IPS-20b (cell line): ENCODE measurements around the gene HNF1B.

Experiments used
- H3K27ac ChIP-seq: one replicate; pipeline ENCODE4 v1.5.1; 2013; ENCODE audit warnings: low read length
- H3K27me3 ChIP-seq: 2 replicates; pipeline ENCODE4 v1.6.1; 2013; ENCODE audit warnings: mild to moderate bottlenecking, low read length, inconsistent platforms; ENCODE audit not compliant: insufficient read depth
- H3K36me3 ChIP-seq: 2 replicates; pipeline ENCODE4 v1.6.1; 2013; ENCODE audit warnings: low read depth, mild to moderate bottlenecking, inconsistent platforms, low read length, moderate library complexity; ENCODE audit not compliant: insufficient read depth
- H3K4me1 ChIP-seq: 2 replicates; pipeline ENCODE4 v1.6.1; 2013; ENCODE audit warnings: mild to moderate bottlenecking, control low read depth, inconsistent platforms, low read length, moderate library complexity; ENCODE audit not compliant: insufficient read depth
- H3K4me3 ChIP-seq: 2 replicates; pipeline ENCODE4 v1.5.1; 2013; ENCODE audit warnings: mild to moderate bottlenecking, low read length, inconsistent platforms
- H3K9ac ChIP-seq: 2 replicates; pipeline ENCODE4 v1.6.1; 2013; ENCODE audit warnings: low read depth, mild to moderate bottlenecking, inconsistent platforms, low read length, moderate library complexity
- H3K9me3 ChIP-seq: 2 replicates; pipeline ENCODE4 v1.6.1; 2013; ENCODE audit warnings: mild to moderate bottlenecking, low read depth, low read length, inconsistent platforms; ENCODE audit not compliant: insufficient read depth

Gene HNF1B

GRCh38 chr17:37676115-37676925 is 68.5 kb downstream of the HNF1B start:
- no peaks in the 10 kb centered on the region for H3K36me3 ChIP-seq
- no peaks in the 10 kb centered on the region; the same call in 1 of the 2 replicates for H3K9me3 ChIP-seq
- no peak overlapping the region for H3K27ac ChIP-seq
- H3K27me3 ChIP-seq: no peaks in the 10 kb centered on the region
- H3K4me3 ChIP-seq: no peak overlapping the region
- H3K9ac ChIP-seq: no peak overlapping the region
- no peaks in the 10 kb centered on the region for H3K4me1 ChIP-seq

GRCh38 chr17:37674511-37674910 is 70.3 kb downstream of the HNF1B start:
- H3K9ac ChIP-seq: no peak overlapping the region
- H3K4me3 ChIP-seq: no peak overlapping the region
- no peaks in the 10 kb centered on the region for H3K4me1 ChIP-seq
- H3K36me3 ChIP-seq: no peaks in the 10 kb centered on the region
- no peaks in the 10 kb centered on the region for H3K27me3 ChIP-seq
- no peaks in the 10 kb centered on the region; the same call in 1 of the 2 replicates for H3K9me3 ChIP-seq
- H3K27ac ChIP-seq: no peak overlapping the region

- no peak overlapping the region for H3K4me3 ChIP-seq
- H3K4me1 ChIP-seq: no peaks in the 10 kb centered on the region
- no peaks in the 10 kb centered on the region for H3K27me3 ChIP-seq
- no peak overlapping the region for H3K27ac ChIP-seq
- no peak overlapping the region for H3K9ac ChIP-seq
- H3K9me3 ChIP-seq: no peaks in the 10 kb centered on the region; the same call in 1 of the 2 replicates
- no peaks in the 10 kb centered on the region for H3K36me3 ChIP-seq
These were observed 71.5 kb downstream of the HNF1B start for GRCh38 chr17:37673386-37673785.

GRCh38 chr17:37672548-37673078 is 72.2 kb downstream of the HNF1B start:
- H3K9ac ChIP-seq: no peak overlapping the region

GRCh38 chr17:37671824-37672547 is 72.9 kb downstream of the HNF1B start:
- Histone ChIP-seq H3K27ac (no peak overlapping the region), H3K36me3 (no peaks in the 10 kb centered on the region), H3K27me3 (no peaks in the 10 kb centered on the region), H3K4me1 (no peaks in the 10 kb centered on the region), H3K9ac (no peak overlapping the region), H3K9me3 (no peaks in the 10 kb centered on the region), H3K4me3 (no peak overlapping the region)

More at GRCh38 chr17:37672548-37673078, 72.2 kb downstream of the HNF1B start:
- no peak overlapping the region for H3K27ac ChIP-seq
- H3K36me3 ChIP-seq: no peaks in the 10 kb centered on the region
- H3K4me1 ChIP-seq: no peaks in the 10 kb centered on the region
- H3K4me3 ChIP-seq: no peak overlapping the region
- no peaks in the 10 kb centered on the region for H3K27me3 ChIP-seq
- H3K9me3 ChIP-seq: no peaks in the 10 kb centered on the region

- Histone ChIP-seq H3K36me3 (no peaks in the 10 kb centered on the region), H3K27me3 (no peaks in the 10 kb centered on the region), H3K9me3 (no peaks in the 10 kb centered on the region), H3K27ac (no peak overlapping the region), H3K4me3 (no peak overlapping the region), H3K4me1 (no peaks in the 10 kb centered on the region), H3K9ac (no peak overlapping the region)
These were observed 73.6 kb downstream of the HNF1B start for GRCh38 chr17:37671028-37671823.

GRCh38 chr17:37667039-37667438 is 77.8 kb downstream of the HNF1B start:
- Histone ChIP-seq H3K27ac (no peak overlapping the region), H3K36me3 (no peaks in the 10 kb centered on the region), H3K9me3 (no peaks in the 10 kb centered on the region), H3K4me1 (peaks cover 7% of the 10 kb centered on the region; the same call in 1 of the 2 replicates), H3K27me3 (no peaks in the 10 kb centered on the region), H3K9ac (no peak overlapping the region), H3K4me3 (no peak overlapping the region)

GRCh38 chr17:37664214-37664613 is 80.6 kb downstream of the HNF1B start:
- no peaks in the 10 kb centered on the region for H3K36me3 ChIP-seq
- H3K9ac ChIP-seq: no peak overlapping the region
- H3K9me3 ChIP-seq: no peaks in the 10 kb centered on the region
- peaks cover 9% of the 10 kb centered on the region for H3K27me3 ChIP-seq
- no peak overlapping the region for H3K4me3 ChIP-seq
- no peak overlapping the region for H3K27ac ChIP-seq
- H3K4me1 ChIP-seq: peaks cover 7% of the 10 kb centered on the region; the same call in 1 of the 2 replicates

GRCh38 chr17:37662353-37662752 is 82.5 kb downstream of the HNF1B start:
- H3K36me3 ChIP-seq: no peaks in the 10 kb centered on the region
- H3K27me3 ChIP-seq: peaks cover 9% of the 10 kb centered on the region
- H3K9ac ChIP-seq: no peak overlapping the region
- H3K4me3 ChIP-seq: no peak overlapping the region
- H3K4me1 ChIP-seq: peaks cover 7% of the 10 kb centered on the region; the same call in 1 of the 2 replicates
- no peaks in the 10 kb centered on the region for H3K9me3 ChIP-seq
- no peak overlapping the region for H3K27ac ChIP-seq

- Histone ChIP-seq H3K4me1 (peaks cover 7% of the 10 kb centered on the region; the same call in 1 of the 2 replicates), H3K27me3 (peaks cover 9% of the 10 kb centered on the region), H3K36me3 (no peaks in the 10 kb centered on the region), H3K9ac (no peak overlapping the region), H3K4me3 (no peak overlapping the region), H3K27ac (no peak overlapping the region), H3K9me3 (no peaks in the 10 kb centered on the region)
These were observed 83.4 kb downstream of the HNF1B start for GRCh38 chr17:37661400-37662014.

- no peak overlapping the region for H3K4me3 ChIP-seq
These were observed 84.9 kb downstream of the HNF1B start for GRCh38 chr17:37659925-37660324.

More at GRCh38 chr17:37659925-37660324, 84.9 kb downstream of the HNF1B start:
- no peaks in the 10 kb centered on the region for H3K9me3 ChIP-seq
- H3K27ac ChIP-seq: no peak overlapping the region
- no peak overlapping the region for H3K9ac ChIP-seq
- no peaks in the 10 kb centered on the region for H3K36me3 ChIP-seq
- peaks cover 4% of the 10 kb centered on the region; the same call in 1 of the 2 replicates for H3K4me1 ChIP-seq
- peaks cover 9% of the 10 kb centered on the region for H3K27me3 ChIP-seq
